T follicular helper cell (primary cell): ENCODE data around the gene KCTD1.
"Not testable (repeated sequence)": the region's sequence is repeated elsewhere in the genome, so short reads cannot be mapped to it uniquely, and the experiment has no call there.

Source experiments
- DNase-seq: peaks from one replicate; pipeline ENCODE4 v3.0.0-alpha.2; 2020; ENCODE audit warnings: low read depth

KCTD1 gene

DNA sequence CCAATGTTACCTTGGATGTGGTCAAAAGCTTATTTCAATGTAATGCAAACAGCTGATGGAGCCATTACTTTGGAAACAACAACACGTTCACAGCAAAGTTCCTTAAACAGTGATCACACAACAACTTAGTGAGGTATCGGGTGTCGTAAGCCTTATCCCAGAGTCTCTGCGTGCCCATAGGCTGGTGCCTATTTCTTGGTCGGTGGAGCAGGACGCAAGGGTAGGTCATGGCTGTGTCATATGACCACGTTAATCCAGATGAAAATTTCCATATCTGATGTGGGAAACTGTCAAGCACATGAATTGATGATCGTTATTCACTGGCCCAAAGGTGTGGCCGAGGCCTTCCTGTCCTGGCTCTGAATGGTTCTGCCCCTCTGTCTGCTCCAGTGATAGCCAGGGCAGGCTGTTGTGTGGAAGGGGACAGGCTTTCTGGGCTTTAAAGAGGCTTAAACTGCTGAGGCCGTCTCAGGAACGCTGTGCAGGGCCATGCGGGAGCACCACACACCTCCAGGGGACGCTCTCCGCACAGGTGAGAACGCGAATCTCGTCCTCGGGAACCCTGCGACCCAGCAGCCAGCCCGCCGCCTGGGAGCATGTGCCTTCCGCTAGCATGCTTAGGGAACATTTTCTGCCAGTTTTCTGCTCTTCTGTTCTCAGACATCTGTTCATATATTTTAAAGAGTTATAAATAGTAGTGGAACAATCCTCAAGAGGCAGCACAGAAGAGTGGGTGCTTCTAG, 90.6 kb downstream of the KCTD1 start:
- no peak for DNase-seq

DNA sequence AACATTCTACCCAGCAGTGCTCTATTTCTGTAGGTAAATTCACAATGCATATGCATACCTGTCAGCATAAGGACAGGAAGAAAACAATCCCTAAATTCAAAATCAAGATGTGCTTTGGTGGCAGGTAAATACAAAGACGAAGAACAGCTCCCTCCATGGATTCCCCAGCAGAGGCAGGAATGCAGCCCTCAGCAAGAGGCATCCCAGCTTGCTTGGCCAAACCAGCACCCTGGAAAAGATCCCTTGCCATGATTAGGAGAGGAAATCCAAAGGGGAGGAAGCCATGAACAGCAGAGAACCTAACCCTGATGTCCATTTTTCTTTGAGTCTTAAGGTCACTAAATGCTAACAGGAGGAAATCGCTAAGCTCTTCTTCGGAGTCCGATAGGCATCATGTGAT, 91.2 kb downstream of the KCTD1 start:
- DNase-seq: no peak

DNA sequence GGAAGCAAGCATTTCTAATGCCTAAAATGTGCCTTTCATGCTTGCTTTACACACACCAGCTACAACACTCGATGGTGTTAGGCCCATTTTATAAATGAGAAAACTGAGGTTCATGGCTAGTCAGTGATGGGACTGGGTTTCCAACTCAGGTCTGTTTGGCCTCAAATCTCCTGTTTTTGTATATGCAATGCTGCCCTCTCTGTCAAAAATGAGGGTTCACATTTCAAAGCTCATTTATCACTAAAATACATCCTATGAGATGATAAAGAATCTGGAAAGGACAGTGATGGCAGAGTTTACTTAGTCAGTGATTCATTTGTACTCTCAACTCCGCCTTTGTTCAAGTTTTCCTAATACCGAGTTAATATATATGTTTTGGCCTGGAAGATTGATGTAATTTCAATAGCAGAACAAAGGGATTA, 92.3 kb downstream of the KCTD1 start:
- no peak for DNase-seq

DNA sequence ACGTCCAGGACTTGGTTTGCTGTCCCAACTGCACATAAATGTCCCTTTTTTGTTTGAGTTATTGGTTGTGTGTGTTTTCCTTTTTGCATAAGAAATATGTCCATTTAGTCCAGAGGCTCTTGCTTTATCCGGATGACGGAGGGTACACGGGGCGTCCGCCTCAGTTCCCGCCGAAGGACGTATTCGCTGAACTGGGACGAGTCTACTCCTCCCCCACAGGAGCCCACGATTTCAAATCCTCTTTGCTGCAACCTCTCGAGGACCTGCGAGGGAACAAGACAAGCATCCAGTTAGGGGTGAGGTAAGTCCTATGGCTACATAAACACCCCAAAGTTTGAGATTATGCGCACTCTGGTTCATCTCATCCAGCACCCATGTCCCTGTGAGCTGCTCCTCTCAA, 92.7 kb downstream of the KCTD1 start:
- DNase-seq: no peak

DNA sequence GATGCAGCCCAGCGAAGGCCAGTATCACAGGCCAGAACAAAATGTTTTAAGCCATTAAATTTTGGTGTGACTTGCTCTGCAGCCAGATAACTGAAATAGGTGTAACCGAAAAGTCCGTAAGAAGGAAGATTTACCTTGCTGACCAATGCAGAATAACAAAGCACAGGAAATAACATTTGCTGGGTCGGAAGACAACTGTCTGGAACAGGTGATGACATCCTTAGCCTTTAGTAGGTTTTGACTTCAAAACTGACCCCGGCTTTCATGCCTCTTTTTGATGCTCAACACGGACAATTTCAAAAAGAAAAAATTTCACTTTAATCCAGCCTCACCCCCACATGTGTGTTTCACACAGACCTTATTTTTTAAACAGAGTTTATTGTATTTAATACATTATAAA, 93.7 kb downstream of the KCTD1 start:
- no peak for DNase-seq

DNA sequence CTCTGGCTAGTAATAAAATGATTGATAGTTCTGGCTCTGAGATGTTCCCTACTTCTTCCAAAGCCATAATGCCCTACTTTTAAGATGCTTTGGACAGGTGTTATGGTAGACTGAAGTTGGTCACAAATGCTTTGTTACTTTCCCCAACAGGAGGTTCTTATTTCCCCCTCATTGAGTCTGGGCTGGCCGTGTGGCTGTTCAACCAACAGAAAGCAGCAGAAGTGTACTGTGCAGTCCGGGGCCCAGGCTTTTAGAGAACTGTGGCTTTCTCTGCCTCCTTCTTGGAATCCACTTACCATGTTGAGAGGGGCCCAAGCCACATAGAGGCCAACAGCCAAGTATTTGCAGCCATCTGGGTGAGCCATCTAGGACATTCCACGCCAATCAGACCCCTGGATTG, 94.2 kb downstream of the KCTD1 start:
- DNase-seq: no peak

DNA sequence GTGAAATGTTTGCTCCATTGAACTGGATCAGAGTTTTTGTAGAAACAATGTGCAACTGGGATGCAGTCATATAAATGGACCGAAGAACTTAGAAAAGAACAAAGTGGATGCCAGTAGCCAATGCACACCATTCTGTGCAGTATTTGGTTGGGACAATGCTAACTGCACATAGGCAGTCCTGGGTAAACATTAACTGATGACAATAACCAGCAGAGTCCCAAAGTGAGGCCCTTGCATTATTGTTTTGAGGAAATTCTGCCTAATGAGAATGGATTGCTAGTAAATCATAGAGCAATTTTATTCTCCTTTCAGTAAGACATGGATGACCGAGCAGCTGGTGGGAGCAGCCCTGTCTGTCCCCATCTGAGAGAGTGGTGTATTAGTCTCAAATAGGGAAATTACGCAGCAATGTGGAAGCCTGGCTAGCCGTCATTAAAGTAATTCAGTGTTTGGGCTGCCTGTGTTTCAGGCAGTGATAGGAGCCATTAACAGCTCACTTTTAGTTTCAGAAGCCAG, 94.9 kb downstream of the KCTD1 start:
- DNase-seq: no peak

DNA sequence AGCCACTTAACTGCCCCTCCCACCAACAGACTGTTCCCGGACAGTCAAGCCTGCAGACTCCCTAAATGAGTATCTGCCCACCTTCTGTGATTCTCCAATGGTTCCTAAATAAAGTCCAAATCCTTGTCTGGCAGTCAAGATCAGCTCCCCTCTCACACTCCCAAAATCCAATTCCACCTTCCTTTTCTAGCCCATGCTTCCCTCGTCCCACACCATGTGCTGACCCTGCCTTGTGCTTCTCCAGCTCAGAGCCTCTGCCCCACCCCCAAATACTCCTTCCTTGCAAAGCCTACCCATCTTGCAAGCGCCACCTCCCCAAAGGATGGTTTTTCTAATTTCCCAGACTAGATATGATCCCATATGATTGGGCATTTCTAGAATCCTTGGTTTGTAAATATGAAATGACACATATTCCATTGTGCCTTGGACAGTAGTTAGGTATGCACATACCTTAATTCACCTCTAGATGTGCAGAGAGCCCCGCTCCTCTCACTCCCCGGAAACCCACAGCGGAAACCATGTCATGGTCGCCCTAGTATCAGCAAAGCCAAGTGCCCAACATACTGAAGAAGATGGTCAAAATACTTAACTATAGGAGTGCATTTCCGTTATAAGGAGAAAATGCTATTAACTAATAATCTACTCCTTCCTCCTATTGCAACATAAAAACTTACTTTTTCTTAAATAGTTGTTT, 97.2 kb downstream of the KCTD1 start:
- DNase-seq: no peak

DNA sequence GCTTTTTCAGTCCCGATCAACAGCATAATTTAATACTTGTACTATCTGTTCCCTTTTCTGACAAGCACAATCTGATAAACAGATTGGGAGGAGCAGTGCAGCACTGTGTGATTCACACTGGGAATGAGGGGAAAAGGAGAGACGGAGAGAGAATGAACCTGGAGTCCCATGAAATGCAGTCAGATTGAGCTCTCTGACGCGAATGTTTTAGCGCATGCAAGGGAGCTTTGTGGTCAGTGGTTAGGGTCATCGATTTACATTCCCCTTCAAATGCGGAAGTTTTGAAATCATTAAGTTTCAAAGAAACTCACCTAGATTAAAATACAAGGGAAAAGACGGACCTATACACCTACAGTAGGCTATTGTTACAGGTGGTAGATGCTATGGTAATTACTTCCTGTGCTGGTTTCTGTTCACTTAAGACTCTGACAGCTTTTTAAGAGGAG, 99.6 kb downstream of the KCTD1 start:
- DNase-seq: no peak

DNA sequence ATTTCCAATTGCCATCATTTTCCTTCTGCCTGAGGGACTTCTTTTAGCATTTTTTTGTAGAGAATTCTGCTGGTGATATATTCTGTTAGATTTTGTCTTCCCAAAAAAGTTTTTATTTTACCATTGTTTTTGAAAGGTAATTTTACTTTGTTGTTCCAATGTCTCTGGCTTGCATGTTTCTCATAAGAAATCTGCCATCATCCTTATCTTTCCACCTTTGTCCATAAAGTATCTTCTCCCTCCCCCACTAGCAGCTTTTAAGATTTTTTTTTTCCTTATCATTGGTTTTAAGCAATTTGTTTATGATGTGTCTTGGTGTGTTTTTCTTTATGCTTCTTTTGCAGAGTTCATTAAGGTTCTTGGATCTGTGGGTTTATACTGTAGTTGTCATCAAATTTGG, 104.5 kb downstream of the KCTD1 start:
- DNase-seq: no peak

DNA sequence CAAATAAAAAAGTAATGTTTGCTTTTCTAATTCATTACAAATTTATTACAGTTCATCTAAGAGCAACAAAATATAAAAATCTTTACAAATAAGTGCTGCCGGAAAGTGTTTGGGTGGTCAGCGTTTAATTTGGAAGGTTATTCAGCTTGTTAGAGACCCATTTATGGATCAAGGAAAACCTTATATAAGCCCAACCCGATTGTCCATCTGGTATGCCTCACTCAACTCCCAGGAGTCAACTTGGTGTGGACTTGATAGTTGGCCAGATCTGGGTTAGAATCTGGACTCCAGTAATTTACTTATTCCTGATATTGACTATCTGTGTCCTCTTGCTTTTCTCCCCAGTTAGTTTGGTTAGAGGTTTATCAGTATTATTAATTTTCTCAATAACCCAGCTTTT, 106.2 kb downstream of the KCTD1 start:
- no peak for DNase-seq

DNA sequence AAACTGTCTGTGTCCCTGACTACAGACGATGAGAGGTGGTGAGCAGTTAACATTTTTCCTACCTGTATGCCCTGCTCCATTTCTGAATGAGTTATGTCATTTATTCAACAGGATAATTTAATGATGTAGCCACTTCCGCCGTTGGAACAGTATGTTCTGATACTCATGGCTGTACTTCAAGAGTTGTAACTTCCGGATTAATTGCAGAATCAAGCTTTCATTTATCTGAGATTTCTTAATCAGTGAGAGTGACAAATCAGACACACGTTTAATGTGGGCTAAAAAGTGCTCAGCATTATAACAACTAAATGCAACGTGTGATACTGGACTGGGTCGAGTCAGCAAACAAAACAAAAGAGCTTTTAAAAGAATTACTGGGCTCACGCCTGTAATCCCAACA, 107.7 kb downstream of the KCTD1 start:
- DNase-seq: no peak

DNA sequence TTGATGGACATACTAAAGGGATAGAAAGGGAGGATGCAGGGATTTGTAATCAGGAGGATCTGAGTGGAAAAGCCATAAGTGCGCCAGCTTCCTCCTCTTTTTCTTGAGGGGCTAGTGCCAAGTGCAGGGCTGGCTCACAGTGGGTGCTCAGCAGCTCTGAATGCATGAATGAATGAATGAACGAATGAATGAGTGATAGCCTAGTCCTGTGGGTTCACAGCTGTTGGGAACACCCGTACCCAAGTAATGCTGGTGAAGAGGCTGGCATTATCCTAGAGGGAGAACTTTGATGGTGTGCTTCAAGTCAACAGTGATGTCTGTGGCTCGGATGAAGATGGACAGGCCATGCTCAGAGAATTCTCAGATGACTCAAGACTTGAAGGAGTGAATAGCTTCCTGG, 108.8 kb downstream of the KCTD1 start:
- DNase-seq: no peak

DNA sequence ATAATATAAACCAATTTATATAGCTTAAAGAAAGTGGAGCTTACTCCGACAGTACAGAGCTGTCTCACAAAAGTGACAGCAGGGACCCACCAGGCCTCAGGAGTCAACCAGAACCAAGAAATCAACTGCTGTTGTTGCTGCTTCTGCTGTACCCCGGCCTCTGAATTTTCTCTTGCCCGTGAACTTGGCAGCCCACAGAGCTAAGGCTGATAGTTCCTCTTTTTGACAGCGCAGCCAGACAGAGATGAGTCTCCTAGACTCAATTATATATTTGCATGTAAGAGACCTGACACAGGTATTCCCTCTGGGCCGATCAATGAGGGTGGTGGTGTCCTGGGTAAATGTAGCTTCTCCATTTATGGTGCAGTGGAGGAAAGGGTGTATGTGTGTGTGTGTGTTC, 109.4 kb downstream of the KCTD1 start:
- no peak for DNase-seq

DNA sequence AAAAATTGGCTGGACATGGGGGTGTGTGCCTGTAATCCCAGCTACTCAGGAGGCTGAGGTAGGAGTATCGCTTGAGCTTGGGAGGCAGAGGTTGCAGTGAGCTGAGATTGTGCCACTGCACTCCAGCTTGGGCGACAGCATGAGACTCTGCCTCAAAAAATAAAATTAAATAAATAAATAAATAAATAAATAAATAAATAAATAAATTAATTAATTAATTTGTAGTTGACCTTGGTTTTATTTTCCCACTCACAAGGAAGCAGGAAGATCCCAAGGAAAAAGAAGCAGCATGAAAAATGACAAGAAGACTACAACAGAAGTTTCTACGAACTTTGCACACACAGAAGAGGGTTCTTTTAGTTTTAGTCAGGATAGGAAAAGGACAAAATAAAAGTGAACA, 110.7 kb downstream of the KCTD1 start:
- not testable (repeated sequence) for DNase-seq

DNA sequence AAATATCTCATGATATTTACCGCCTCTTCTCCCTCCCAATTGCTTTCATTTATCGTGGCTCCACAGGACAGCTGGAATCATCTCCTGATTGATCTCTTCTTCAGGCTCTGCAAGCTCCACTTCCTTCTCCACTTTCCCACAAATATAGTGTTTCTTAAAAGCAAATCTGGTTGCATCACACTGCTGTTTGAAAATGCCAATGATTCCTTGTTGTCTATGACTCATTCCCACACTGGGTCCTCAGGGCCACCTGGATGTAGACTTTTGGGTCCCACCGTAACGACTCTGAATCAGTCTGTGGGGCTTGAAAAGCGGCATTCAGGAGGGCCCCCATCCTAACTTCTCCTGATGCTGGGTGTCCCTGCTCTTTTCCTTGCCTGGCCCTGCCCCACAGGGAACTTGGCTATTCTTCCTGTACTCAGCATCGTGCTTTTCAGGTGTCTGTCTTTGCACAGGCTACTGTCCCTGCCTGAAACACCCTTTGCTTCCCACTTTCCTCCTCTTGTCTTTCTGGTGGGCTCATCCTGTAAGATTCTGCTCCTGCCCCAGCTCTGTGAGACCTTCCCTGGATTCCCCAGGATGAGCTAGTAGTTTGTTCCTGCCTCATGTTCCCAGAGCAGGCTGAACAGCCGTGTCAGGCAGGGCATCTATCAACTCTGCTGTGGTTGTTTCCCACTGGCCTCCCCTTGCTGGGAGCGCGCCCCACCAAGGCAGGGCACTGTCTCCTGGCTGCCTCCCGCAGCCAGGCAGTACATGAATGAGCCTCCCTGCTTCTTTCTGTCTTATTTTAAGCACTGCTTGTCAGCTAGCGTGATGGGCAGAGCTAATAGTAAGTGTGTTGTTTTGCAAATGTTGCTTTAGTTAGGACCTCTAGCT, 111.9 kb downstream of the KCTD1 start:
- DNase-seq: no peak

DNA sequence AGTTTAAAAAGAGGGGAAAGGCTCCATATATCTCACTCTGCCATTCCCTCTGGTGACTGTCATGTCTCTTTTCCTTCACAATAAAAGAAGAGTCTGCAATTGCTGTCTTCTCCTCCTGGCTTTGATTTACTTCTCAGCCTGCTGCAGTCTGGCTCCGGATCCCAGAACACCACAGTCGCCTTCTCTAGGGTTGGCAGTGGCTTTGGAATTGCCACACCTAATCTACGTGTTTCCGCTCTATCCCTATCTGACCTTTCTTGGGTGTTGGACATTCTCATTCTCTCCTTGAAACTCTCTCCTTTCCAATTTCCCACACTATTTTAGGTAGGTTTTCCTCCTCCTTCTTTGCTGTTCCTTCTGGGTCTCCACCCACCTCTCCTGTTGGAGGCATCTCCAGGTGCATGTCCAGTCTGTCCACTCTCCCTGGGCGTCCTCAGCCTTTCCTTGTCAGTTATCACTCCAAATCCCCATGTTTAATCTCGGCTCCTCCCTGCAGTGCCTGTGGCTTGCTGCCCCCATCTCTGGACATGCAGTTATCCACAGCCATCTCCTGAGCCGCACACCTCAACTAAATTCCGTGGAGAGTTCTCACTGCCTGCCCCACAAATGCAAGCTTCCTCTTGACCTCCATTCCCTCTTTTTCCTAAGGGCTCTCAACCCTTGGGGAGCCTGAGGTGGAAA, 112.8 kb downstream of the KCTD1 start:
- no peak for DNase-seq

DNA sequence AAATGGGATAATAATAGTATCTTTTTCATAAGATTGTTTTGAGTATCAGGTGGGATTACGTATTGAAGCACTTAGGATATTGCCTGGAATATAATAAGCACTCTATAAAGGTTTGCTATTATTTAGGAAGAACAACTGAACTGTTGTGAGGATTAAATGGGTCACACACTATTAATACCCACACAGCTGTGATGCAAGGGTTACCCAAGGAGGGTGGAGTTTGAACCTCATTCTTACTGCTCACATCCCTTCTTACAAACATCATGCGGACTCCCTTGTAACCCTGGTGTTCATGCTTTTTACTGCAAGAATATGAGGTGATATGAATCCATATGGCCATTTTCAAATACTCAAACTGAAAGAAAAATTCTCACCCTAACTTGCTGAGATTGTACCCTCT, 113.5 kb downstream of the KCTD1 start:
- no peak for DNase-seq

DNA sequence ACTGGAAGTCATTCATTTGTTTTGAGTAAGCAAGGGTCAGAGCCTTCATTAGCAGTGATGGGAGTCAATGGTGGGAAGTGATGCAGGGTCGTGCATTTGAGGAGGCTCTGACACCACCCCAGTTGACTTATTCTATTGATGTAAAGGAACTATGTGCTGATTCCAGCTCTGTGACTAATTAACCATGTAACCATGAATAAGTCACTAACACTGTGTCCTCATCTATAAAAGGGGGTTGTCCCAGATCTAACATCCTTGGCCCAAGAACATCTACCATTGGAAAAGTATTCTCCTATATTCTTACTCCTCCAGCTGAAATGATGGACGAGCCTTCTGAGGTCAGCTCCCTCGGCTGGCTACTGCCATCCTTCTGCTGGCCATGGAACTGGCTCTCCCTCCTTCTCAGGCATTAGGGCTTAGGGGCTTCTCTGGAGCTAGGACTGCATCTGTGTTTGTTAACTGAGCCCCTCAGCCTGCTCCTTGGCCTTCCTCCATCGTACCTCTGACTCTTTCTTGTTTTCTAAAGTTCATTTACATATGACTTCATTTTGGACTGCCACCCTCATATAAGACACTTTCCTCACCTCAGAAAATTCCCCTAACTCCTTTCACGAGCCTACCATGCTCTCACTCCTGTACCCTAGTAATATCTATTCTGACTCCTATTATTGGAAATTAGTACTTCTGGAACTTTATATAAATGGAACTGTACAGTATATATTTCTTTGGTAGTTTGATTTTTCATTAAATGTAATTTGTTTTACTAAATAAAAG, 115.5 kb downstream of the KCTD1 start:
- DNase-seq: no peak

DNA sequence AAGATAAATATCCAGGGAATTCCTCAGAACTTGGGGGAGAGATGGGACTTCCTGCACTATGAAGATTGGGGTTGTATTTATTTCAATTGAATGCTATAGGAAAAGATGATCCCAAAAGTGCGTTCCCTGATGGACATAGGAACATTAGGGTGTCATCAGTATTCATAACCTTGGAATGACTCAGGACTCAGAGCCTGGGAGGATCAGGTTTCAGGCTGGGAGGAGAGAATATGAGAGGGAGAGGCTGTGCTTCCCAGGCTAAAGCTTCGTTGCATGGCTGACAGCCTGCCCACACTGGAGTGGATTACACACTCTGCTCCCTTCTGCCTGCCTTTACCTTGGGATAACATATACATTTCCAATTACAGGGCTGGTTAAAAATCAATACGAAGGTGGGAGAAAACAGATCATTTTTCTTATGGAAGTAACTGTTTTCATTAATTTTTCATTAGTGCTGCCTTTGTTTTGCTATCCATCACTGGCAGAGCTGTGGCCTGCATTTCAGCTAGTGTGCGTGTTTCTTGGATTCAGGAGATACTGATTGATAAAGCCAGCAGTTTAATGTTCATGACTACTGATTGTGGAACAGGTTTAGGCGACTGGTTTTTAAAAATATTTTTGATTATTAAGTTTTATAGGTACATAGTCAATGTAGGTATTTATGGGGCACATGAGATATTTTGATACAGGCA, 118.7 kb downstream of the KCTD1 start:
- DNase-seq: no peak

DNA sequence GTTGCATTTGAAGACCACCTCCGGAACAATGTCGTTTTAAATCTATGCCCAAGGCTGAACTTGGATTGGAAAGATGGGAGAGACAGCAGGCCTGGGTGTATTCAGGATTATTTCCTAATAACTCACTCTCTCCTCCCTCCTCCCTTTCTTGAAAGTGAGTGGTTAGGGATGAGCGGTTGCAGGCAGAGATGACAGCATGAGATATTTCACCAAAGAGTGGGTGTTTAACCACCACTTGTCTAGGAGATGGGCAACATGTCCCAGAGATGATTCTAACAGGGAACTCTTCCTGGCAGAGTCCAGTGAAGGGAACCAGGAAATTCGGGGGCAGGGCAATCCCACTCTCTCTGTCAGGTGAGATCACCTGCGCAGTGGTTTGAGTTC, 123.2 kb downstream of the KCTD1 start:
- DNase-seq: no peak
